GDM1 (cell line): ENCODE measurements around the gene RRAS2.
"Not testable (repeated sequence)": the region's sequence is repeated elsewhere in the genome, so short reads cannot be mapped to it uniquely, and the experiment has no call there.

Experiments used
- DNase-seq: peaks from one replicate; lab custom pipeline; 2025; lab: John Stamatoyannopoulos, UW

The RRAS2 gene

GRCh38 chr11:14258221-14258935 is 100.6 kb downstream of the RRAS2 start:
- DNase-seq, result no peak

- DNase-seq, result no peak
Observed at GRCh38 chr11:14255238-14255534, 103.8 kb downstream of the RRAS2 start.

GRCh38 chr11:14254533-14255237 is 104.3 kb downstream of the RRAS2 start:
- DNase-seq, result no peak

- DNase-seq, result no peak
Observed at GRCh38 chr11:14253840-14254239, 105.1 kb downstream of the RRAS2 start.

GRCh38 chr11:14253421-14253820 is 105.6 kb downstream of the RRAS2 start:
- no peak for DNase-seq

GRCh38 chr11:14252501-14252900 is 106.5 kb downstream of the RRAS2 start:
- DNase-seq, result not testable (repeated sequence)

GRCh38 chr11:14251754-14252153 is 107.2 kb downstream of the RRAS2 start:
- DNase-seq, result no peak

- DNase-seq, result peak; percentile 11
Observed at GRCh38 chr11:14249121-14249963, 109.6 kb downstream of the RRAS2 start.

- DNase-seq, result no peak
Observed at GRCh38 chr11:14248580-14248981, 110.4 kb downstream of the RRAS2 start.

GRCh38 chr11:14245444-14245843 is 113.5 kb downstream of the RRAS2 start:
- DNase-seq, result no peak

GRCh38 chr11:14244926-14245325 is 114.1 kb downstream of the RRAS2 start:
- no peak for DNase-seq

GRCh38 chr11:14242733-14243132 is 116.2 kb downstream of the RRAS2 start:
- DNase-seq, result no peak

- DNase-seq, result no peak
Observed at GRCh38 chr11:14242187-14242586, 116.8 kb downstream of the RRAS2 start.

- no peak for DNase-seq
Observed at GRCh38 chr11:14240951-14241350, 118.0 kb downstream of the RRAS2 start.

- DNase-seq, result no peak
Observed at GRCh38 chr11:14240221-14240620, 118.8 kb downstream of the RRAS2 start.

GRCh38 chr11:14237444-14237961 is 121.5 kb downstream of the RRAS2 start:
- no peak for DNase-seq

- DNase-seq, result no peak
Observed at GRCh38 chr11:14235701-14236100, 123.3 kb downstream of the RRAS2 start.

- no peak for DNase-seq
Observed at GRCh38 chr11:14234446-14234845, 124.5 kb downstream of the RRAS2 start.

GRCh38 chr11:14232652-14233051 is 126.3 kb downstream of the RRAS2 start:
- DNase-seq, result no peak

- no peak for DNase-seq
Observed at GRCh38 chr11:14230407-14230806, 128.6 kb downstream of the RRAS2 start.

GRCh38 chr11:14229472-14229871 is 129.5 kb downstream of the RRAS2 start:
- DNase-seq, result no peak

GRCh38 chr11:14228356-14228755 is 130.6 kb downstream of the RRAS2 start:
- DNase-seq, result no peak
